ENCODE measurements around the gene CELF4.

Gene CELF4

DNA sequence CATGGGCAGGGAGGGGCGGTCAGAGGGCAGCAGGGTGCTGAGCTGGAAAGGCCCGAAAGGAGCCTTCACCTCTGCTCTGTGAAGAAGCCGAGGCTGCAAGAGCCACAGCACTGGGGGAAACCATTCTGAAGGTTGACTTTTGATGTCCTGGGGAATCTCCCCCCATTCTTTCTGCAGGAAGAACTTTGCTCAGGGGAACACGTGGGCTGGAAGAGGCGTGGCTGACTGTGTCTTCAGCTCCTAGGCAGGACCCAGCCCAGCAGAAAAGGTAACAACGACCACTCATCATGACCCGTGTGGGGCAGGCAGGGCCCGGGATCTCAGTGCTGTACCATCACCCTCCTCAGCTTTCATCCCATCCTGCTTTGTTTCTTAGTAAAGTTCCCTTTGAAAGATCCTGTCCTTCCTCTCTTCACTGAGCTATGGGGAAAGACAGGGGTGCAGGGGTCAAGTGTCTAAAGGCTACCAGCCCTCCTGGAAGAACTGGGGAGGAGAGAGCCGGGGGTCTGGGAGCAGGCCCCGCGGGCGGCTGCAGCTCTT is 312.7 kb downstream of the CELF4 start:
- DNase-seq (ENCODE audit: low read depth) = no peak

GRCh38 chr18:37252342-37252741 is 313.3 kb downstream of the CELF4 start:
- DNase-seq (ENCODE audit: low read depth) = no peak

GRCh38 chr18:37251679-37252078 is 313.9 kb downstream of the CELF4 start:
- DNase-seq (ENCODE audit: low read depth) = no peak

GRCh38 chr18:37249895-37250618 is 315.5 kb downstream of the CELF4 start:
- DNase-seq (ENCODE audit: low read depth) = no peak

GRCh38 chr18:37249171-37249886 is 316.3 kb downstream of the CELF4 start:
- no peak for DNase-seq (ENCODE audit: low read depth)

- DNase-seq (ENCODE audit: low read depth) = no peak
These were observed 317.3 kb downstream of the CELF4 start for GRCh38 chr18:37248281-37248680.

- DNase-seq (ENCODE audit: low read depth) = no peak
These were observed 318.0 kb downstream of the CELF4 start for GRCh38 chr18:37247497-37248161.

DNA sequence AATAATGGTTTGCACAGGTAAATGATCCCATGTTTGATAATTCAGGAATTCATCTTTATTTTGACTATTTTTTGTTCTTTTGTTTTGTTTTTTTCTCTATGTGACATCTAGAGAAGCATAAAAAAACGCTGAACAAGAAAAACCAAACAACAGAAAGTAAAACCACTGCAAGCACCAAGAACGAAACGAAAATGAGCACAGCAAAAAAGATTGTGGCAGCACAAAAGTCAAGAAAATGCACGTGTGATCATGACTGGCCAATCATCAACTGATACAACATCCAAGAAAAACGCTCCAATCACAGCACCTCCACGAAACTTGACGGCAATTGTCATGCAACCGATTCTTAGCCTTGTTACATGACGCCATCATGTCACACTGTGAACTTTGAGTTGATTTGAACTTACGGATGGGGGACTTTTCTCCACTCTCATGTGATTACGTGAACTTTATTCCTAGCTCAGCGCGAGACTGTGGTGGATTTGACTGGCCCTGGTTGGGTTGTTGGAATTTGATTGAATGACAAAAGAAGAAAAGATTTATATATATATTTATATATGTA is 318.7 kb downstream of the CELF4 start:
- no peak for DNase-seq (ENCODE audit: low read depth)

- DNase-seq (ENCODE audit: low read depth) = no peak
These were observed 321.0 kb downstream of the CELF4 start for GRCh38 chr18:37244618-37245017.

GRCh38 chr18:37243741-37244140 is 321.9 kb downstream of the CELF4 start:
- no peak for DNase-seq (ENCODE audit: low read depth)

DNA sequence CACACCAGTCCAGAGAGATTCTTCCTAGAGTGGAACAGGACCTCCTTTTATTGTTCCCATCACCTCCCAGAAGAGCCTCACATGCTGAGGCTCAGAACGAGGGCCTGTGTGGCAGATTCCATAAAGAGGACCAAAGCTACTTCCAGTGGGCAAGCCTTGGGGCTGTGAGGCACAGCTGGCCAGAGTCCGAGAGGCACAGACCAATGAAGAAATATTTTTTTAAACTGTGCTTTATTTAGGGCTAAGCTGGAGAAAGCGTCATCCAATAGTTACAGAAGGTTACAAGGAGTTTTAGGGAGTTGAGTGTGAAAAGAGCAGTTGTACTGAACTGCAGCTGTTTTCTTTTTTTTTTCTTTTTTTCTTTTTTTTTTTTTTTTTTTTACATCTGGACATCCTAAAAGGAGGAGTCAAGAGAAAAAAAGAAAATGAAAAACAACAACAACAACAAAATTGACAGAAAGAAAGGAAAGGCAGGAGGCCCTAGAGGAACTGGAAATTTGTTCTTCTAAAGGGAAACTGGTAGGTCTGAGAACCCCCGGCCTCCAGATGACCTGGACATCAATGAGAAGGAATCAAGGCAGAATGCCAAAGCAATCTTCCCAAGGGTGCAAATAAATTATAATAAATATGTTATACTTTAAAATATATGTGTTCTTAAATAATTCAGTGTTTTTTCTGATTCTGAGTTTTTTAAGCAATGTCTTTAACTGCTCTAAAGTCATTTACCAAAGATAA is 322.6 kb downstream of the CELF4 start:
- DNase-seq (ENCODE audit: low read depth) = no peak

GRCh38 chr18:37242091-37242490 is 323.5 kb downstream of the CELF4 start:
- no peak for DNase-seq (ENCODE audit: low read depth)

GRCh38 chr18:37238282-37239108 is 327.1 kb downstream of the CELF4 start:
- DNase-seq (ENCODE audit: low read depth) = no peak

GRCh38 chr18:37235583-37235982 is 330.0 kb downstream of the CELF4 start:
- DNase-seq (ENCODE audit: low read depth) = no peak

- DNase-seq (ENCODE audit: low read depth) = no peak
These were observed 334.3 kb downstream of the CELF4 start for GRCh38 chr18:37231251-37231650.

GRCh38 chr18:37230768-37231167 is 334.8 kb downstream of the CELF4 start:
- no peak for DNase-seq (ENCODE audit: low read depth)

- DNase-seq (ENCODE audit: low read depth) = no peak
These were observed 340.3 kb downstream of the CELF4 start for GRCh38 chr18:37225279-37225678.

GRCh38 chr18:37222999-37223378 is 342.6 kb downstream of the CELF4 start:
- no peak for DNase-seq (ENCODE audit: low read depth)

GRCh38 chr18:37222354-37222998 is 343.1 kb downstream of the CELF4 start:
- DNase-seq (ENCODE audit: low read depth) = no peak

GRCh38 chr18:37219257-37219656 is 346.3 kb downstream of the CELF4 start:
- no peak for DNase-seq (ENCODE audit: low read depth)
